GM12878 (cell line): ENCODE data around the gene WSCD1. TPM values are rescaled to one million over a fixed set of nuclear protein-coding genes. Genes with fewer than 3 reads are reported as not detected.

Experiments
- ATAC-seq: fragments of 200-7000 bp; cut with Tn5 transposase; 3 replicates; pipeline ENCODE4 v1.9.1; 2020; ENCODE audit warnings: mild to moderate bottlenecking, moderate library complexity
- BruUV-seq: library from RNA; stranded (reverse); fragments of 400-500 nt; replicated peaks from 2 replicates; lab custom pipeline; 2021; lab: Mats Ljungman, UMichigan
- CTCF ChIA-PET: fragments of 300-600 bp; sonication (Branson Sonifier 250); formaldehyde crosslinking; extraction: SDS; loops from one replicate; lab custom pipeline; 2021; ENCODE audit warnings: inconsistent platforms; lab: Yijun Ruan, JAX
- POLR2A ChIA-PET: fragments of 350-600 bp; formaldehyde crosslinking; extraction: SDS; loops from one replicate; lab custom pipeline; 2021; ENCODE audit warnings: inconsistent platforms; lab: Charles Lee
- RAD21 ChIA-PET: fragments of 300-600 bp; sonication (Branson Sonifier 250); formaldehyde crosslinking; loops from one replicate; lab custom pipeline; 2023; ENCODE audit warnings: antibody characterized with exemption; ENCODE audit not compliant: unreplicated experiment; lab: Charles Lee
- SMC1A ChIA-PET: fragments of 300-600 bp; sonication (Branson Sonifier 250); formaldehyde crosslinking; loops from one replicate; lab custom pipeline; 2023; ENCODE audit not compliant: unreplicated experiment, uncharacterized antibody; lab: Charles Lee
- DNase-seq: peaks from one replicate; pipeline ENCODE4 v3.0.0-alpha.2; 2011; ENCODE audit warnings: low read depth, low spot score
- FAIRE-seq: peaks from 3 replicates; lab custom pipeline; 2011; peaks lifted over from hg19 to GRCh38; lab: Jason Lieb, UNC
- H2AFZ ChIP-seq: 2 replicates; pipeline ENCODE4 v1.6.0; 2011; ENCODE audit warnings: low read depth, low read length, control low read depth; ENCODE audit not compliant: control insufficient read depth
- H3K27ac ChIP-seq: 2 replicates; pipeline ENCODE4 v1.5.1; 2011; ENCODE audit warnings: control low read depth; ENCODE audit not compliant: control insufficient read depth, insufficient read depth
- H3K27me3 ChIP-seq, 2 experiments: replicated peaks in 1 of 2; 2 replicates each; pipeline versions ENCODE4 v1.6.0 to v1.6.1; 2011; ENCODE audit warnings: low read length in 1 of 2; ENCODE audit not compliant: control insufficient read depth in 2 of 2, insufficient read depth in 2 of 2
- H3K36me3 ChIP-seq, 2 experiments: 2 replicates each; pipeline ENCODE4 v1.5.1; 2011; ENCODE audit warnings: low read length in 1 of 2; ENCODE audit not compliant: control insufficient read depth in 2 of 2, insufficient read depth in 2 of 2
- H3K4me1 ChIP-seq: 2 replicates; pipeline ENCODE4 v1.6.1; 2011; ENCODE audit warnings: mild to moderate bottlenecking, low read length, moderate library complexity, mixed read lengths; ENCODE audit not compliant: control insufficient read depth, insufficient read depth
- H3K4me2 ChIP-seq: 2 replicates; pipeline ENCODE4 v1.6.0; 2011; ENCODE audit warnings: control low read depth; ENCODE audit not compliant: control insufficient read depth, insufficient read depth
- H3K4me3 ChIP-seq: fragments of 200-600 bp; sonication (generic); 2 replicates; pipeline ENCODE4 v1.5.1; 2016
- H3K79me2 ChIP-seq: 2 replicates; pipeline ENCODE4 v1.6.0; 2011; ENCODE audit warnings: low read length; ENCODE audit not compliant: control insufficient read depth, insufficient read depth
- H3K9ac ChIP-seq: 2 replicates; pipeline ENCODE4 v1.8.0; 2011; ENCODE audit warnings: low read length, control low read depth, mixed read lengths; ENCODE audit not compliant: control insufficient read depth, insufficient read depth
- H3K9me3 ChIP-seq: replicated peaks from 3 replicates; pipeline ENCODE4 v1.5.1; 2011; ENCODE audit warnings: mild to moderate bottlenecking, low read length; ENCODE audit not compliant: control insufficient read depth, insufficient read depth
- H4K20me1 ChIP-seq: 2 replicates; pipeline ENCODE4 v1.6.0; 2011; ENCODE audit not compliant: control insufficient read depth, insufficient read depth
- BMI1 ChIP-seq: fragments of 450-650 bp; IDR thresholded peaks from 2 replicates; pipeline ENCODE4 v1.6.1; 2016; ENCODE audit warnings: mild to moderate bottlenecking, moderate library complexity, borderline replicate concordance
- IKZF1 ChIP-seq: fragments of 450-650 bp; conservative IDR thresholded peaks from 2 replicates; pipeline ENCODE4 v1.6.1; 2017; ENCODE audit warnings: antibody characterized with exemption, mild to moderate bottlenecking
- IRF4 ChIP-seq: IDR thresholded peaks from 2 replicates; pipeline ENCODE4 v1.6.1; 2011; ENCODE audit warnings: low read depth, low read length
- MXI1 ChIP-seq: fragments of 150-350 bp; IDR thresholded peaks from 2 replicates; pipeline ENCODE4 v1.6.1; 2011; ENCODE audit warnings: low read depth, mild to moderate bottlenecking, inconsistent platforms, low read length, improper control_type of control experiment
- NBN ChIP-seq: fragments of 450-650 bp; IDR thresholded peaks from 2 replicates; pipeline ENCODE4 v1.6.1; 2016
- SMAD1 ChIP-seq: fragments of 450-650 bp; IDR thresholded peaks from 2 replicates; pipeline ENCODE4 v1.6.1; 2018; ENCODE audit warnings: mild to moderate bottlenecking, low read depth; ENCODE audit not compliant: partially characterized antibody
- SMC3 ChIP-seq: IDR thresholded peaks from 2 replicates; pipeline ENCODE4 v1.6.1; 2011; ENCODE audit warnings: low read length, improper control_type of control experiment, borderline replicate concordance
- SREBF1 ChIP-seq: IDR thresholded peaks from 2 replicates; pipeline ENCODE4 v1.6.1; 2012; ENCODE audit warnings: mild to moderate bottlenecking, low read length
- TCF12 ChIP-seq: IDR thresholded peaks from 2 replicates; pipeline ENCODE4 v1.6.1; 2011; ENCODE audit warnings: low read depth, mild to moderate bottlenecking, low read length
- whole genome bisulfite sequencing: methylation state at CpG from one replicate; pipeline ENCODE4 v1.1.6; 2016; ENCODE audit warnings: low lambda C conversion rate; ENCODE audit not compliant: insufficient replicate concordance, insufficient coverage; ENCODE audit errors: missing lambda C conversion rate; 5-methylcytosine and 5-hydroxymethylcytosine counted together
- in situ Hi-C: fragments of 300-500 bp; cut with MboI; formaldehyde crosslinking; loops from 9 replicates; pipeline ENCODE4 v1.14.3; 2018; ENCODE audit warnings: mixed read lengths
- intact Hi-C: fragments of 100-400 bp; cut with micrococcal nuclease; formaldehyde crosslinking; loops from one replicate; pipeline ENCODE4 v1.14.2; 2022; ENCODE audit not compliant: unreplicated experiment
- polyA plus RNA-seq, 11 experiments: library from polyadenylated mRNA; depleted of rRNA in 4 of 11; unstranded in 6 of 11; stranded (reverse) in 5 of 11; fragments of >200 nt; fragmentation: Nextera tagmentation in 4 of 11; fragmentation: Illumina TruSeq in 1 of 11; extraction: Ambion mirVana in 4 of 11; extraction: Trizol in 1 of 11; gene quantifications; 1 replicate in 1 of 11; 2 replicates in 10 of 11; pipeline versions ENCODE4 v1.2.1 to v1.2.3, GENCODE V29; 2011 to 2016; ENCODE audit warnings: inconsistent platforms in 2 of 11, missing spikeins in 2 of 11, low read depth in 1 of 11
- total RNA-seq, 4 experiments: library from RNA; depleted of rRNA in 3 of 4; stranded (reverse); fragments of >200 nt in 3 of 4; fragmentation: Illumina TruSeq in 1 of 4; extraction: Trizol in 1 of 4; gene quantifications; 2 replicates each; pipeline versions ENCODE4 v1.2.1 to v1.2.3, GENCODE V29; 2013 to 2021
- TF ChIP-seq, protein P1 (sequence below): IDR thresholded peaks from 2 replicates; pipeline ENCODE4 v1.6.1; 2012; ENCODE audit warnings: low read depth, low read length, improper control_type of control experiment
- TF ChIP-seq, protein P2 (sequence below): IDR thresholded peaks from 2 replicates; pipeline ENCODE4 v1.6.1; 2012; ENCODE audit warnings: low read depth, low read length, improper control_type of control experiment
- TF ChIP-seq, protein P3 (sequence below): fragments of 450-650 bp; IDR thresholded peaks from 2 replicates; pipeline ENCODE4 v1.6.1; 2017; ENCODE audit warnings: antibody characterized with exemption, mild to moderate bottlenecking, moderate library complexity

WSCD1 gene
- total and polyA plus RNA-seq, 10 of the 15 experiments (the other 5 are each of a cell fraction or from before 2014, with no cell fraction given) = 0.01 to 0.16 TPM; not detected in 8

DNA sequence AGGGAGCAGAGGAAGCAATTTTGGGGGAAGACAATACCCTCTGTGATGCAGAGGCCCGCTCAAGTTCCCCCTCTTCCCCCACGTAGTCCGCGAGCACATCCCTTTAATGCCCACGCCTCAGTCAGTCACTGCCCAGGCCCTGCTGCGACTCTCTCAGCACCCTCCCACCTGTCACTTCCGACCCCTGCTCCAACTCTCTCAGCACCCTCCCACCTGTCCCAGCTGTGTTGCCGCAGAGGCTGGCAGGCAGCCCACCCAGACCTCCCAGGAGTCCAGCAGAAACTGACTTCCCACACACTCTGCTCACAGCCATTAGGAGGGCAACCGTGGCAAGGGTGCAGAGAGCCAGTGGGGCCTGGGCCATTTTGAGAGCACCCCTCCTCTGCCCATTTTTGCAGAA, 92.7 kb downstream of the WSCD1 start:
- H3K9me3 ChIP-seq = no peaks in the 10 kb centered on the region
- H3K4me1 ChIP-seq = no peaks in the 10 kb centered on the region
- no peak overlapping the region for H3K27ac ChIP-seq
- no peak overlapping the region for H3K4me2 ChIP-seq
- ChIA-PET POLR2A (no interaction called here), RAD21 (no interaction called here), CTCF (no interaction called here), SMC1A (no interaction called here)
- TF ChIP-seq IKZF1 (no peak), SMAD1 (no peak), IRF4 (no peak), NBN (no peak)
- TF ChIP-seq, protein P1, sequence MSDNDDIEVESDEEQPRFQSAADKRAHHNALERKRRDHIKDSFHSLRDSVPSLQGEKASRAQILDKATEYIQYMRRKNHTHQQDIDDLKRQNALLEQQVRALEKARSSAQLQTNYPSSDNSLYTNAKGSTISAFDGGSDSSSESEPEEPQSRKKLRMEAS = no peak
- H3K36me3 ChIP-seq = no peaks in the 10 kb centered on the region
- DNase-seq = no peak
- no peak overlapping the region for H3K9ac ChIP-seq
- H4K20me1 ChIP-seq = no peaks in the 10 kb centered on the region
- H3K4me3 ChIP-seq = no peak overlapping the region
- H3K79me2 ChIP-seq = no peaks in the 10 kb centered on the region
- FAIRE-seq = no peak
- WGBS = 21% methylated on average over 7 of the region's 9 CpGs
- no TSS peak for BruUV-seq
- H3K27me3 ChIP-seq = no peaks in the 10 kb centered on the region
- intact Hi-C loops (no loop called here), in situ Hi-C loops (no loop called here)
- no peak overlapping the region for H2AFZ ChIP-seq
- no peak for ATAC-seq

DNA sequence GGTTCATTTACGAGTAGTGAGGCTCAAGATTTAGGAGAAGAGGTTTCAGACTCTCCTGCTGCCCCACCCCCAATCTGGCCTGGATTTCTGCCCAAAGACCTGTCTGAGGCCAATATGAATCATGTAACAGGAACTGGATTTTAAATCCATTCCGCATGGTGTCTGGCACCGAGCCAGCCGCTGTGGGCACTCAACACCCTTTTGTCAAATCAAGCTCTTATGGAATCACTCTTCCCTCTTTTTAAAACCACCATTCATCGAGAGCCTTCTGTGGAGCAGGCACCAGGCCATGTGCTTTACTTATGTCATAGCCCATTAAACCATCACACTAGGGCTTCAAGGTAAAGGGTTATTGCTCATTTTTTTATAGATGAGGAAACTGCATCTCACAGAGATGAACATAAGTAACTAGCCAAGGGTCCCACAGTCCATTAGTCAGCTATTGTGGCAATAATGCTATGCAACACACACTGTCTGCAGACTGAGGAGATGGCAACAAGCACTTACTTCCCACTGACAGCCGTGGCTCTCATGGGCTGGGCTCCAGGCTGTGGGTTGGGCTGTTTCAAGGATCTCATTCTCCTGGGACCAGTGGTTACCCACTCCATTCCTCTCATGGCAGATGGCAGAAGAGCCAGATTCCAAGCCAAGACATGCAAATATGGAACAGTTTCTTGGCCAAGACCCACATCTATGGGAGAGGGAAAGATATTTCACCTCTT, 93.6 kb downstream of the WSCD1 start:
- FAIRE-seq = no peak
- BruUV-seq = no TSS peak
- ChIA-PET POLR2A (no interaction called here), CTCF (no interaction called here), SMC1A (no interaction called here), RAD21 (no interaction called here)
- DNase-seq = no peak
- Histone ChIP-seq H3K27ac (no peak overlapping the region), H2AFZ (no peak overlapping the region), H3K27me3 (no peaks in the 10 kb centered on the region), H3K9me3 (no peaks in the 10 kb centered on the region), H3K4me1 (no peaks in the 10 kb centered on the region), H3K79me2 (no peaks in the 10 kb centered on the region), H3K4me2 (no peak overlapping the region), H3K9ac (no peak overlapping the region), H4K20me1 (no peaks in the 10 kb centered on the region), H3K36me3 (no peaks in the 10 kb centered on the region), H3K4me3 (no peak overlapping the region)
- in situ Hi-C loops = no loop called here
- 38% methylated on average over 6 of the region's 6 CpGs for WGBS
- intact Hi-C loops = no loop called here
- TF ChIP-seq BMI1 (no peak), TCF12 (no peak), MXI1 (no peak), SMC3 (no peak), SREBF1 (no peak)
- TF ChIP-seq, protein P2, sequence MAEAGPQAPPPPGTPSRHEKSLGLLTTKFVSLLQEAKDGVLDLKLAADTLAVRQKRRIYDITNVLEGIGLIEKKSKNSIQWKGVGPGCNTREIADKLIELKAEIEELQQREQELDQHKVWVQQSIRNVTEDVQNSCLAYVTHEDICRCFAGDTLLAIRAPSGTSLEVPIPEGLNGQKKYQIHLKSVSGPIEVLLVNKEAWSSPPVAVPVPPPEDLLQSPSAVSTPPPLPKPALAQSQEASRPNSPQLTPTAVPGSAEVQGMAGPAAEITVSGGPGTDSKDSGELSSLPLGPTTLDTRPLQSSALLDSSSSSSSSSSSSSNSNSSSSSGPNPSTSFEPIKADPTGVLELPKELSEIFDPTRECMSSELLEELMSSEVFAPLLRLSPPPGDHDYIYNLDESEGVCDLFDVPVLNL = no peak
- TF ChIP-seq, protein P1 = no peak
- TF ChIP-seq, protein P3, sequence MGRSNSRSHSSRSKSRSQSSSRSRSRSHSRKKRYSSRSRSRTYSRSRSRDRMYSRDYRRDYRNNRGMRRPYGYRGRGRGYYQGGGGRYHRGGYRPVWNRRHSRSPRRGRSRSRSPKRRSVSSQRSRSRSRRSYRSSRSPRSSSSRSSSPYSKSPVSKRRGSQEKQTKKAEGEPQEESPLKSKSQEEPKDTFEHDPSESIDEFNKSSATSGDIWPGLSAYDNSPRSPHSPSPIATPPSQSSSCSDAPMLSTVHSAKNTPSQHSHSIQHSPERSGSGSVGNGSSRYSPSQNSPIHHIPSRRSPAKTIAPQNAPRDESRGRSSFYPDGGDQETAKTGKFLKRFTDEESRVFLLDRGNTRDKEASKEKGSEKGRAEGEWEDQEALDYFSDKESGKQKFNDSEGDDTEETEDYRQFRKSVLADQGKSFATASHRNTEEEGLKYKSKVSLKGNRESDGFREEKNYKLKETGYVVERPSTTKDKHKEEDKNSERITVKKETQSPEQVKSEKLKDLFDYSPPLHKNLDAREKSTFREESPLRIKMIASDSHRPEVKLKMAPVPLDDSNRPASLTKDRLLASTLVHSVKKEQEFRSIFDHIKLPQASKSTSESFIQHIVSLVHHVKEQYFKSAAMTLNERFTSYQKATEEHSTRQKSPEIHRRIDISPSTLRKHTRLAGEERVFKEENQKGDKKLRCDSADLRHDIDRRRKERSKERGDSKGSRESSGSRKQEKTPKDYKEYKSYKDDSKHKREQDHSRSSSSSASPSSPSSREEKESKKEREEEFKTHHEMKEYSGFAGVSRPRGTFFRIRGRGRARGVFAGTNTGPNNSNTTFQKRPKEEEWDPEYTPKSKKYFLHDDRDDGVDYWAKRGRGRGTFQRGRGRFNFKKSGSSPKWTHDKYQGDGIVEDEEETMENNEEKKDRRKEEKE = no peak
- no peak for ATAC-seq
